HS-5 (cell line): ENCODE results near the gene RAB39B.

ENCODE experiments used
- DNase-seq: peaks from one replicate; pipeline ENCODE4 v3.0.0-alpha.2; 2012; ENCODE audit warnings: low read depth

The RAB39B gene

DNA sequence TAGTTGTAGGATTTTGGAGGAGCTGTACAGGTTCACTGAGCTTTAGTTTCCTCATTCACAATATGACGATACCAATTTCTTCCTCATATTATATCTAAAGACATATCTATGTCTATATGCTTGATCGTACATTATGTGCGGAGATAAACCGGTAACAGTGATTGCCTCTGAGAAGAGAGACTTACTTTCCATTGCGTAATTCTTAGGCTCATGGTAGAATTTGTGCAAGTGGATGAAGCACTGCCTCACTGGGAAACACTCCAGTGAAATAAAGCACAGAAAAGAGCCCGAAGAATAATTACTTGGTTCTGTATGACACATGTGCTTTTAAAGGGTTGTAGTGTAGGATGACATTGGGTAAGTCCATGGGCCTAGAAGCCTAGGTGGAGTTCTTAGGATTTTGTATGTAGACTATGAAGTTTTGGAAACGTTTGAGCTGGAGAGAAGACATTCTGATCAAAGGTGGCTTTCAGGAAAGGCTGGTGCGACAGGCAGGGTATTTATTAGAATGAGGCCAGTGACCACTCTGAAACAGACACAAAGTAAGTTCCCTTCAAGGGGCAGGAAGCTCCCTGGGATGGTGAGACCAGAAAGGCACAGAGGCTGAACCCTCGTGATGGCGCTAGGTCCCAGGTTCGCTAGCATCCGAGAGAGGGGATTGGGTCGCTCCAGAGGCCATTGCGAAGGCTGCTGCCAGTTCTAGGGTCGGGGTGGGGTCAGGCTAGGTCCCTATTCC, 48.7 kb downstream of the RAB39B start:
- DNase-seq: no peak

DNA sequence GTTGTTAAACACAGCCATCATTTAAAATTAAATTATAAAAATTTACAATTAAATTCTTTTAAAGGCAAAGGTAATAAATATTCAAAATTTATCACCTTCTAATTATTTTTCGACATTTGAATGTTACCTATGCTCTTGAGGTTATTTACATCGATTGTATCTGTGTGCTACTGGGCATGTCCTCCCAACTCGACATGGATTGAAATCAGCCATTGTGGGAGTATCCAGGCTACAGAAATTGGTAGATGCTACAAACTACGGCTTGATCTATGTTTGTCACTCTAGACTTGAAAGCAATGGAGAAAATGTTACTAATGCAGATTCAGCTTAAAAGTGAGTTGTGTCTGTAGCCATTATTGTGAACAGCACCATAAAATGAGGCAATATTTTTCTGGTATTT, 50.6 kb downstream of the RAB39B start:
- no peak for DNase-seq

DNA sequence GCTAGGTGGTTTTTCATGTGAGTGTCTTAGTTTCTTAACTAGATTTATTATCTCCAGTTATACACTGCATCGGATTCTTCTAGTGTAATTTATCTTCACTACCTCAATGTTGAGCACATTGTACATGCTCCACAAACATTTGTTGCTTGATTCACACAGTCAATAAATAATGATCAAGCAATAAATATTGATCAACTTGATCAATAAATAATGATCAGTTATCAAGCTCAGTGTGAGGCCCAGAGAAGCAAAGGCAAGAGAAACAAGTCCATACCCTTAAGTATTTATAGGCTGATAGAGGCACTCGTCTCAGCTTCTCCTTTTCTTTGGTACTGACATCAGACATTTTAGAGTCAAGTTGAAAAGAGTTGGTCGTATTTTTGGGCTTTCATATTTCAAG, 53.1 kb downstream of the RAB39B start:
- no peak for DNase-seq
